Forelimb muscle (tissue), 1 donor: ENCODE results near the gene CFAP90. TPM values are rescaled to one million over a fixed set of nuclear protein-coding genes. Genes with fewer than 3 reads are reported as not detected.

Experiments
- DNase-seq: peaks from one replicate; pipeline ENCODE4 v3.0.0-alpha.2; 2013; ENCODE audit warnings: low read depth
- polyA plus RNA-seq: library from polyadenylated mRNA; unstranded; fragments of 120-200 nt; gene quantifications from one replicate; pipeline ENCODE4 v1.2.1, GENCODE V29; 2013; ENCODE audit not compliant: insufficient read length

Gene CFAP90
- polyA plus RNA-seq, 1 donor = not detected

DNA sequence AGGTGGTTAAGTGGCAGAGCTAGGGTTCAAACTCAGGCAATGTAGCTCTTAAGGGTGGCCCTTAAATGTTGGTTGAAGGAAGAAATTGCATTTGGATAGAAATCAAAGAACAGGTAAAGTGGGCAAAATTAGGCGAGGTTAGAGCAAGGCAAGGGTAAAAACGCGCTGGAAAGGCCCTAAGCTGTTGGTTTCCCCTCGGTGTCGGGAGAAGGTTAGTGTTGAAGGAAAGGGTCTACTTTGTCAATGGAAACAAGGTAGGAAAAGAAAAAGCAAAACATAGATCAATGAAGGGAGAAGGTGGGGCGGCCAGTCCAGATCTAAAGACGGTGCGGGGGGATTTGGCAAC lies 17.5 kb upstream of the CFAP90 start:
- no peak for DNase-seq

DNA sequence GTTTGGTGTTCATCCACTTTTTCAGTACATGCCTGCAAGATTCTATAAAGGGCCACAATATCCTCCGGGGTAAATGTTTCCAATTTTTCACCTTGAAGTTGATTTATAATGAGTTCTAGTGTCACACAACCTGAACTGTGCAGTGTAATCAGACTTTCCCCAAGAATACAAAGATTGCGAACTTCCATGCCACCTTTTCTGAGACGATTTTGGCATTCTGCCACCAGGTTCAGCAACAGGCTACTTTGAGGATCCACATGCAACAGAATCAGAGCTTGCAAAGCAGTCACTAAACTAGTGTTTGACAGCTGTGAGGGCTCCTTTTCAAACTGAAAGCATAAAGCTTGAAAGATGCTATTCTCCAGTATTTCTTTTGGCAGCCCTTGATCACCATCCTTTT lies 16.3 kb upstream of the CFAP90 start:
- DNase-seq = no peak

DNA sequence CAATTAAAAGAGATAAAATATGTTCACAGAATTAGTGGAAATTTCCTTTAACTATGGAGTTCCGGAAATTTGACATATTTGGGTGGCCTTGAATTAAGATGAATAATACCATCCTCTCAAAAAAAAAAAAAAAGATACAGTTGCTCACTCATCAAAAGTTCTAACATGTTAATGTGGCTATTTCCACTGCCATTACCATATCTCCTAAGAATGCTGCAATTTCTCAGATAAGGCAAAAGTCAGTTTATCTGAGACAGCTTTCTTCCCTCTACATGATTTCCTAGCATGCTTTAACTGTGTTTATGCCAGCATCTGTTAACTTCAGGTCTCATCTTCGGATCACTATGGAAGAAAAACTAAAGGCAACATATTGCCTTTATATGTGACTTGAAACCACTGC lies 15.3 kb upstream of the CFAP90 start:
- no peak for DNase-seq

DNA sequence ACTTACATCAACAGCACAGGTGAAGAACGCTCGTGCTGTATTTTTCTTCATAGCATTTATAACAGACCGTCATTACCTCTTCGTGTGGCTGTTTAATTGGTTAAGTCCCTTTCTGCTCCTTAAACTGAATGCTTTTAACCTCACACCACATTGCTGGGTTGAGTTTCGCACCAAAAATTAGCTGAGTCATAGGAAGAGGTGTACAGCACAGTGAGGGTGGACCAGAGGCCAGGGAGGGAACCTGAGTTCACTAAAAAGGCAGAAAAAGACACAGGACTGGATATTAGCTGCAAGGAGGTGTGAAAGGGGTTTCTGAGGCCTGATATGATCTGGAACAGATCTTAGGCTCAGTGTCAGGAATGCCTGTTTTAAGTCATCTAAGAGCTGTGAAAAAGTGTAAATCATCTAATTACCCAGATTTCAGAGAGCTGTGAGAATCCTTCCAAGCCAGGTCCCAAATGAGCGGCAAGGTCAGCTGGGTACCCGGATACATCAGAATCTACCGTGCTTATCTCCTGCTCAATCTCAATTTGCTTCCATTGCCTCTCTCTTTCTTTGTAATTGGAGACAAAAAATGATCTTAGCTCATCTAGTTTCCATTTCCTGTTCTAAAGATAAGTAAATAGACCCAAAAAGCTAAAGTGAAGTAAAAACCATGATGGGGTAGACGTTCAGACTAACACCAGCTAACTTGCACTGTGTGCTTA lies 7.1 kb upstream of the CFAP90 start:
- no peak for DNase-seq

DNA sequence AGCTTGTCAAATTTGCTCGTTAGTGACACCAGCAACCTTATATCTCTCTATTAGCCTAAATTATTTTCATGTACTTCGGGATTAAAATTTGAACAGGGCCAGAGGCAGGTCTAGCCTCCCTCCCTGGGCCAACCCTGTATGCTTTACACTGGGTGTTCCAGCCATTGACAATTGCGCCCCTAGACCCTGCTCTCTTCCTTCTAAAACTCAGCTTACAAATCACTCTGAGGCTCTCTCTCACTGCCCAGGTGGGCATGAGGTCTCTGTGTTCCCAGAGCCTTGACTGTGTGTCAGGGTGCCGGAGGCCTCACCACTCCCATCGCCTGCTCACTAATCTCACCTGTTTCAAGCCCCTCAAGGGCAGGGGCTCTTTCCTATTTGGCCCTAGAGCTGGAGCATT lies 6.4 kb upstream of the CFAP90 start:
- no peak for DNase-seq

DNA sequence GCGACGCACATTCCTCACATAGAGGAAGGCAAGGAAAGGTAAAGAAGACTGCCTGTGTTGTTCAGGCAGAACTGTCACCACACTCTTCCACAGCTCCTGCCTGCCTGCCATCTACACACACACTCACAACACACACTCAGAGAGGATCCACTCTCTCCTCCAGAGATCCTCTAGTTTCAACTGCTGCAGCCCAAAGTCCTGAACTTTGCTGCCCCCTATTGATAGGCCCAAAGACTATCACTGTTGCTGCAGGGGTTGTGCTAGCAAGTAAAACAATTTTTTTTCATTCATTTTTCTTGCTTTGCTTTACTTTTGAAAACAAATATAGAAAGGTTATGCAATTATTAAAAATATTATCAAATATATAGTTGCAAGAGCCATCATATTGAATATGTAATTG lies 5.9 kb upstream of the CFAP90 start:
- no peak for DNase-seq

DNA sequence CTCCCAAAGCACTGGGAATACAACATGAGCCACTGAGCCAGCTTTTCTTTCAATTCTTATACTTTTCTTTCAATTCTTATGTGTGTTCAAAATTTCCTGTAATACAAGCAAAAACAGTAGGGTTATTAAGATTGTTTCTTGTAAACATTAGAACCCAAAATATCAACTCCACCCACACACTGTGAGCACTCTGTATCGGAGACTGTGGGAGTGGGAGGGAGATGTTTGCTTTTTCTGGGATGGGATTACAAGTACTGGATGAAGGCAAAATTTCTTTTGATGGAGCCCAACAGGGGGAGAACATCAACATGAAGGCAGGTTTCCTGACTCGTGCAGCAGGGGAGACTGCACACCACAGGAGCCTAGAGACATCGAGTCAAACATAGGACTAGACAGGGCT lies 4.7 kb upstream of the CFAP90 start:
- no peak for DNase-seq

DNA sequence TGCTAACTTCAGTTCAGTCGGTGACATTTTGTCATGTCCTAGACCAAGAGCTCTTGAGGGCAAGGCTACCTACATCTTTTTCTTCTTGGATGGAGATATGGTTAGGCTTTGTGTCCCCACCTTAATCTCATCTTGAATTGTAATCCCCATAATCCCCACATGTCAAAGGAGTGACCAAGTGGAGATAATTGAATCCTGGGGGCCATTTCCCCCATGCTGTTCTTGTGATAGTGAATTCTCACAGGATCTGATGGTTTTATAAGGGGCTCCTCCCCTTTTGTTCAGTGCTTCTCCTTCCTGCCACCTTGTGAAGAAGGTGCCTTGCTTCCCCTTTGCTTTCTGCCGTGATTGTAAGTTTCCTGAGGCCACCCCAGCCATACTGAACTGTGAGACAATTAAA lies 2.1 kb upstream of the CFAP90 start:
- DNase-seq = no peak

DNA sequence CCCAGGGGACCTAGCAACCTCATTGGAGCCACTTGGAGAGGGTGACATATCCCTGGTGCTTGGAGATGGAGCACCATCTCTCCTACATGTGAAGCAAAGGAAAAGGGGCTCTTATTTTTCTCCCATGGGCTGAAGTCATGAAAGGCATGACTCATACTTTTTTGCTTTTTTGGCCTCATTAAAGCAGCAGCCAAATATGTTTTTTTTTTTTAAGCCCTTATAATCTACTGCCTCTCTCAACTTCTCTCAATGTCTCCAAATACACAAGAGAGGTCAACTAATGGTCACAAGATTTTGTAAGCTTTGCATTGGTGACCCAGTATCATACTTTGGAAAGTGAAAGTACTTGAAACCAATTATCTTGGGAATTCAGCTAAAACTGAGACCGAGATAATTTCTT lies 1.6 kb upstream of the CFAP90 start:
- DNase-seq = no peak

DNA sequence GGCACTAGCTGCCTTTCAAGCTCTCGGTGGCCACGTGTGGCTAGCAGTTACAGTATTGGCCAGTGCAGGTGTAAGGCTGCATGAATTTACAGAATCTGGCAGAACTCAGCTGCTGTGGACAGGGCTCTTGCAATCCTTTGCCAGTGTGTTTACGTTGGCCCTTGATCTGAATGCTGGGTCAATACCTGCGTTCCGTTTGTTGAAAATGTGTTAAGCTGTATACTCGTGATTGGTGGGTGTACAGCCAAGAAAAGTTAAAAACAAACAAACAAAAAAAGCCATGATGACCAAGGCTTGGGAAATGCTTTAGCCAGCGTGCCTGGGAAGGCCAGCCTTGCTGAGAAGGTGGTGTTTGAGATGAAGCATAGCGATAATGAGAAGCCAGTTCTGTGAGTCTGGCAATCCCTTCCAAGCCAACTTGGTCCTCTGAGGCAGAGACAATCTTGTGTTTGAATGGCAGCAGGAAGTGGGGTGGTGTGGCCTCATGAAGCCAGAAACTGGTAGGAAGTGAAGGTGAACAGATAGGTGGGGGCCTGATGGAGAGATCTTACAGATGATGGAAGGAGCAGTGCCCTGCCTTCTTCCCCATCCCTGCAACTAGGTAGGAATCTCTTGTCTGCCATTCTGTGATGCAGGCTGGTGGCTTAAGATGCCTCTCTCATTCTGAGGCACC lies 820 bp upstream of the CFAP90 start:
- DNase-seq = no peak

DNA sequence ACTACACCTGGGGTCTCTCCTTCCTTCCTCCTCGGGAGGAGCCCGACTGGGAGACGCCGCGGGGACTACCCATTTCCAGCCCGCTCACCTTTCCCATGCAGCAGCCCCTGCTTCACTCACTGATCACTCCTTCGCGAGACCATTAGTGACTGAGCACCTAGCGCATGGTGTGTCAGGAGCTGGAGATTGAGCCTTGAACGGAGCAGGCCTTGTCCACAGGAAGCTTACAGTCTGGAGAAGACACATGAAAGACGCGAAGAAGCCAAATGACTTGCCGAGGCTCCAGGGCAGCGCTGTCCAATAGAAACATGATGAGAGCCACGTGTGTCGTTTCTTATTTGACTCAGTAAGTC lies 283 bp upstream of the CFAP90 start:
- DNase-seq = no peak

DNA sequence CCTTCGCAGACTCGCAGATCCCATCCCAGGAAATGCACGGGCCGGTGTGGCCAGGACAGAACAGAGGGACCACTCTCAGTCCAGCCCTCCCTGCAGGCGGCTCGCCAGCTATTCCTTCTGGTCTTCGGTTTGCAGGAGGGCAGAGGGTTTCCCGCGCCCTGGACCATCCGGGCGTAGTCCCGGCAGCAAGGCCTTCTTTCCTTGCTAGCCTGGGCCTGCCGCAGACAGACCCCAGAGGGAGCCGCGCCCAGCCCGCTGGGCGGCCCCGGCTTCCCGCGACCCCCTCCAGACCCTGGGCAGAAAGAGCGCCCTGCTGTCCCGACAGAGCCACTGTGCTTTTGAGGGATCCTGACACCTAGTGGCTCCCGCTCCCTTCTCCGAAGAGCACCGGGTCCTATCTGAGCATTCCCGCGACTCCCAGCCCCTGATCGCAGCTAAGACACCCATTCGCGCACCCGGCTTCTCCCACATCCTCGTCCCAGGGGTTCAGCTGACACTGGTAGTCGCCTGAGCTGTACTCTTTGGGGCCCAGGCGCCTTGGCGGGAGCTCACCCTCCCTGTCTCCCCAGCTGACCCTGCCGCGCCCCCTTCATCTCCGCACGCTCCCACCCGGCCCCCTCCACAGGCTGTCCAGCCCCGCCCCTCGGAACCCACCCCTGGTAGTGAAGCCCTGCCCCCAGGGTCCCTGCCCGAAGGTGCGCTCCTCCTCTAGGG lies 1.1 kb downstream of the CFAP90 start:
- DNase-seq = no peak

DNA sequence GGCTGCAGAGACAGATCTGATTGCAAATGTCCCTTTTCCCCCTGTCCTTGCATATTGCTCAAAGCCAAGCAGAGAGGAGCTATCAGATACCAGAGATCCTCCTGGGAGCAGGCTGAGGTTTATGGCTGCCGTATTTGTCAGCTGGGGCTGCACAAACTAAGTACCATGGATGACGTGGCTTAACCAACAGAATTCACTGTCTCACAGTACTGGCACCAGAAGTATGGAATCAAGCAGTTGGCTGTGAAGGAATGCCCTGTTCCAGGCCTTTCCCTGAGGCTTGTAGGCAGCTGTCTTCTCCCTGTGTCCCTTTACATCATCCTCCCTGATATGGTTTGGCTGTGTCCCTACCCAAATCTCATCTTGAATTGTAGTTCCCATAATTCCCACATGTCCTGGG lies 2.6 kb downstream of the CFAP90 start:
- DNase-seq = no peak

DNA sequence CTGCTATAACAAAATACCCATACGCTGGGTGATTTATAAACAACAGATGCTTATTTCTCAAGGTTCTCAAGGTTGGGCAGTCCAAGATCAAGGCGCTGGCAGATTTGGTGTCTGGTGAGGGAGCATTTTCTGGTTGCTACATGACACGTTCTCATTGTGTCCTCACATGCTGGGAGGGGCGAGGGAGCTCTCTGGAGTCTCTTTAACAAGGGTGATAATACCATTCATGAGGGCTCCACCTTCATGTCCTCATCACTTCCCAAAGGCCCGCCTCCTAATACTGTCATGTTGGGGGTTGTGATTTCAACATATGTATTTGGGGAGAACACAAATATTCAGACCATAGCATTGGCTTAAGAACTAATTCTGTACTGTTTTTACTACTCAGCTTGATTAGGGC lies 4.6 kb downstream of the CFAP90 start:
- DNase-seq = no peak

DNA sequence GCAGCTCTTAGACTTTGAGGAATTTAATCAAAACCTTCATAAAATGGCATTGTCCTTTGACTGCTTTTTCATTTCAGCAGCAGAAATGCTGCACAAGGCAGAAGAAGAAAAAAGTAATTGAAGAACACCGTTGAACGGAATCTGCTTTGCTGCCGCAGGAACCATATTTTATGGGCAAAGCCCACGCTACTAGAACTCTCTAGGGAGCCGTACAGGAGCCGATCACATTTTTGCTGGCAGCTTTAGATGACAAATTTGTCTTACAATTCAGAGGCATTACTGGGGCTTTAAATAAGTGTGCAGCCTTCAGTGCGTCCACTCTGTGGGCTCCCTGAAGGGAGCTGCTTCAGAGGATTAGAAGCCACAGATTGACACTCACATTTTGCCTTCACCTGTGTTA lies 5.4 kb downstream of the CFAP90 start:
- DNase-seq = no peak

DNA sequence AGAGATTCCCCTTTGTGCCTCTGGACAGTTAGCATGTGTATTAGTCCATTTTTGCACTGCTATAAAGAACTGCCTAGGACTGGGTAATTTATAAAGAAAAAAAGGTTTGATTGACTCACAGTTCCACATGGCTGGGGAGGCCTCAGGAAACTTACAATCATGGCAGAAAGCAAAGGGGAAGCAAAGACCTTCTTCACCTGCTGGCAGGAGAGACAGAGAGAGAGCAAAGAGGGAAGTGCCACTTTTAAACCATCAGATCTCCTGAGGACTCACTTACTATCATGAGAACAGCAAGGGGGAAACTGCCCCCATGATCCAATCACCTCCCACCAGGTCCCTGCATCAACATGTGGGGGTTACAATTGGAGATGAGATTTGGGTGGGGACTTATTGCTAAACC lies 6.0 kb downstream of the CFAP90 start:
- DNase-seq = no peak

DNA sequence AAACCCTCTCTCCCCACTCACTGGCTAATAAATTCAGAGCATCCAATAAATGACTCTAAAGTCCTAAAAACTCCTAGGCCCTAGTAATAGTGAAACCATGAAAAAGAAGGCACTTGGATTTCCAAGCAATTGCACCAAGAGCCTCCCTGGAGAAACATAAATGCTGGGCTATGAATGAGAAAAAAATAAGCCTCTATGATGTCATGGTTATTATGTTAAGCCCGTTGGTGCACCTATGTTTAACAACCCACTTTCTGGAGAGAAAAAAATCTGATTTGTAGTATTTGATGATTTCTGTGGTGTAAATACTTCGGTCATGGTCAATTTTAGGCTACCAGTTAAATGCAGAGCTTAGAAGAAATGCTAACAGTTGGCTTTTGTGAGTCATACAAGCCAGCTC lies 8.4 kb downstream of the CFAP90 start:
- no peak for DNase-seq

DNA sequence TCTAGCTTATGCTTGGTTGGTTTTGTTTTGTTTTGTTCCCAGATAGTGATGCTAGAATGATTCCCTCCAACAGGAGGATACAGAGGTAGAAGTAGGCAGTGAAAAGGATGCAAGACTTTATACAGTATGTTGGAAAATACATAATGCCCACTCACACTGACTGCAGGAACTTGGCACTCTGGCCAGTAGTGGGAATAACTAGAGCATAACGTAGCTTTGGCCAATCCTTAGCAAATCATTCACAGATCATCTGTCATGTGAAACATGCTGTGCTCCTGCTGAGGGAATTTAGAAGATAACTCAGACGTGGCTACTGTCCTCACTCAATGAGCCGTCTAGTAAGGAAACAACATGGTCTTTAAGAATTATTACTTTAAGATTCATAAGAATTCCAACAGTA lies 13.5 kb downstream of the CFAP90 start:
- no peak for DNase-seq

DNA sequence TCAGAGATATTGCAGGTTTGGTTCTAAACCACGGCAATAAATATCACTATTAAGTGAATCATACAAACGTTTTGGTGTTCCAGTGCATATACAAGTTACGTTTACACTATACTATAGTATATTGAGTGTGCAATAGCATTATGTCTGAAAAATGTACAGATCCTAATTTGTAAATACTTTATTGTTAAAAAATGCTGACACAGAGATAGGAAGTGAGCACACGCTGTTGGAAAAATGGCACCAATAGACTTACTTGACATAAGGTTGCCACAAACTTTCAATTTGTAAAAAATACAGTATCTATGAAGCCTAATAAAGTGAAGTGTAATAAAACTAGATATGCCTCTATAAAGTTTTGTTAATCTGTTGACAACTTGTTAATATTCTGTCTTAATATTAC lies 16.0 kb downstream of the CFAP90 start:
- no peak for DNase-seq

DNA sequence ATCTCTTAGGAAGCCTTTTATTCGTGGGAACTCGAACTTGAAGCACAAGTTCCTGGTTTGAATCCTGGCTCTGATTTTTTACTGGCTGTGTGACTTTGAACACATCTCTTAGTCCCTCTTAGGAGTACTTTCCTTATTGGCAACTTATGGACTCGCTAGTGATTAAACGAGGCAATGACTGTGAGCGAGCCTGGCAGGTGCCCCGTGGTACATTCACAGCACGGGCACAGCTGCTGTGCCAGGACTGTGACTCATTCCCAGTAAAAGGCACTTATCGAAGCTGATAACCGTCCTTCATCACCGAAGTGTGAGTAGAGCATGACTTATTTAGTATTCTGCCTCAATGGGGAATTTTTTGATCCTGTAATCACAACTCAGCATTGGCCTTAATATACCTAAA lies 22.7 kb downstream of the CFAP90 start:
- no peak for DNase-seq

DNA sequence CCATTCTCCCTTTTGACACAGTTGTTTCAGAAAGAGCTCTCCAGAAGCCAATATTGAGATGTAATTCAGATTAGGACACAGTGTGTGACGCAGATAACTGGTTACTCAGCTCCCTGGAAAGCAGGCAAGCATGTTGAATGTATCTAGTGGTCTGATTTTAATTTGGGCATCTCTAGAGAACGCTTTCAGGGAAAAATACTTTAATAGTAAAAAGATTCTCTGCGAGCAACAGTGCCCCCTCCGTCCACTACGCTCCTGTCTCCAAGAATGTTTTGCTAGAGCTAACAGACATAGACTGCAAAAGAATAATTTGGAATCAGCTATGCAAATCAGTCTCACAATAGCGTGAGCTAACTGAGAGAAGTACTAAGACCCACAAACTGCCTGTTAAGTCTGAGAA lies 23.3 kb downstream of the CFAP90 start:
- DNase-seq = peak; percentile 55

DNA sequence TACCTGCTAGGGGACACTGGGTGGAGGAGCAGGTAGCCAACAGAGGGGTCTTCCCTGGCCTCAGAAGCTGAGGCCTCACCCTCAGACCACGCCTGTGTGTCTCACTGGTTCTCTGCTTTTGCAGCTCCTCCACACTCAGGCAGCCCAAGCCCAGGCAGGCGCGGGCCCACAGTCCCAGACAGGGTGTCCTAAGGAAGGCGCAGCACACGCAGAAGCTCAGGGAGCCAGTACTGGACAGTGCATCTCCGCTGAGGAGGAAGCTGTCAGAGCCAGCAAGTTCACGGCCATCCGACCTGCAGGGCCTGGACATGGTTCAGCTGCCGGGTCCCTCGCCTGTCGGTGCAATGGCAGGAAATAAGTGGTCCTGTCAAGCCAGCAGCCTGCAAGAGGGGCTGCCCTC lies 25.3 kb downstream of the CFAP90 start:
- DNase-seq = no peak

DNA sequence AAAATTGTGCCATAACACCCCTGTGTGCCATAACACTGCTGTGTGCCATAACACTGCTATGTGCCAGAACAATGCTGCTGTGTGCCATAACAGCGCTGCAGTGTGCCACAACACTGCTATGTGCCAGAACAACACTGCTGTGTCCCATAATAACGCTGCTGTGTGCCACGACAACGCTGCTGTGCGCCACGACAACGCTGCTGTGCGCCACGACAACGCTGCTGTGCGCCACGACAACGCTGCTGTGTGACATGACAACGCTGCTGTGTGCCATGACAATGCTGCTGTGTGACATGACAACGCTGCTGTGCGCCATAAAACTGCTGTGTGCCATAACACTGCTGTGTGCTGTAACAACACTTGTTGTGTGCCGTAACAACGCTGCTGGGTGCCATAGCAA lies 25.9 kb downstream of the CFAP90 start:
- no peak for DNase-seq

DNA sequence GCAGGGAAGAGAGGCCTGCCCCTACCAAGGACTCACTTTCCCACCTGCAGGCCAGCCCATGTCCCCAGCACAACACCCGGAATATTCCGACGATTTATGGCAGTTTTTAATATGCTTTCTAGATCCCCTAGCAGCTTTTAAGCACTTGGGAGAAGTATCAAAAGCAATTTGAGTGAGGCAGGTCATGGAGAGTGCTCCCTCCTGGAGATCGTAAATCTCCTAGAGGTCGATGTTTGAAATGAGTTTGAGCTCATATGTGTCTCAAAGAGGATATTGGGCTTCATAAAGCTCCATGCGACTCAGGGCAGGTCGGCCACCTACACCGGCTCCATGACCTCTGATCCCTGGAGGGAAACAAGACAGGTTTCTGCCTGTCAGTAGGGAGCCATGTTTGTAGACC lies 27.3 kb downstream of the CFAP90 start:
- no peak for DNase-seq
